Right lobe of liver (tissue), 4 donors: Measurements from ENCODE around the gene C16orf89.

ENCODE experiments used
- POLR2A ChIP-seq: fragments of 450-650 bp; IDR thresholded peaks from one replicate; pipeline ENCODE4 v1.6.1; 2017; ENCODE audit warnings: antibody characterized with exemption, mild to moderate bottlenecking
- TF ChIP-seq, protein P1 (sequence below), 4 donors: fragments of 200-600 bp in 3 of 4; fragments of 450-650 bp in 1 of 4; IDR thresholded peaks; one replicate each; pipeline versions ENCODE4 v1.5.1 to v1.8.0; 2016 to 2022; ENCODE audit warnings: antibody characterized with exemption in 4 of 4, mild to moderate bottlenecking in 2 of 4
- donor health status: DM: no; HTN: no; CAD: no.
- donor health status: DM: no; HTN: no; CAD: no.
- donor health status: DM: no; HTN: yes; CAD: no.

DNA sequence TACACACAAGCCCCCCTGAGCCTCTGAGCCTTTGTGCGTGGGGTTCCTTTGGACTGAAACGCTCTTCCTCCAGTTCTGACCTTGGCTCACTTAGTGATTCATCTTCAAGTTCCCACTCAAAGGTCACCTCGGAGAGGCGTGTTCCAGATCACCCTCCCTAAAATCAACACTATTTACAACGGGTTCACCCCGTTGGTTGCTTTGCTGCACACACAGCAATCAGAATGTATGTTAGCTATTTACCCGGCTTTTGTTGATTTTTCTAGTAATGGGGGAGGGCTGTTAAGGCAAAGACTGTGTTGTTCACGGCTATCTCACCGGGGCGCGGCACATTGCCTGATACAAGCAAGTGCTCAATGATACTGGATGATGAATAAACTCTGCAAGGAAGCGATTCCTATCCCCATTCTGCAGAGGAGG lies 33.0 kb downstream of the C16orf89 start:
- TF ChIP-seq, protein P1, sequence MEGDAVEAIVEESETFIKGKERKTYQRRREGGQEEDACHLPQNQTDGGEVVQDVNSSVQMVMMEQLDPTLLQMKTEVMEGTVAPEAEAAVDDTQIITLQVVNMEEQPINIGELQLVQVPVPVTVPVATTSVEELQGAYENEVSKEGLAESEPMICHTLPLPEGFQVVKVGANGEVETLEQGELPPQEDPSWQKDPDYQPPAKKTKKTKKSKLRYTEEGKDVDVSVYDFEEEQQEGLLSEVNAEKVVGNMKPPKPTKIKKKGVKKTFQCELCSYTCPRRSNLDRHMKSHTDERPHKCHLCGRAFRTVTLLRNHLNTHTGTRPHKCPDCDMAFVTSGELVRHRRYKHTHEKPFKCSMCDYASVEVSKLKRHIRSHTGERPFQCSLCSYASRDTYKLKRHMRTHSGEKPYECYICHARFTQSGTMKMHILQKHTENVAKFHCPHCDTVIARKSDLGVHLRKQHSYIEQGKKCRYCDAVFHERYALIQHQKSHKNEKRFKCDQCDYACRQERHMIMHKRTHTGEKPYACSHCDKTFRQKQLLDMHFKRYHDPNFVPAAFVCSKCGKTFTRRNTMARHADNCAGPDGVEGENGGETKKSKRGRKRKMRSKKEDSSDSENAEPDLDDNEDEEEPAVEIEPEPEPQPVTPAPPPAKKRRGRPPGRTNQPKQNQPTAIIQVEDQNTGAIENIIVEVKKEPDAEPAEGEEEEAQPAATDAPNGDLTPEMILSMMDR (IDR thresholded peaks at IDR 0.05), result no peak
- no peak for TF ChIP-seq POLR2A
